ENCODE data around the gene EPHB1.

Gene EPHB1

GRCh38 chr3:134877788-134878187 lies 82.7 kb downstream of the EPHB1 start:
- H3K4me3 Mint-ChIP-seq: no peak overlapping the region

GRCh38 chr3:134879990-134880389 lies 84.9 kb downstream of the EPHB1 start:
- intact Hi-C loops (cut with micrococcal nuclease): no loop called here
- Mint-ChIP-seq H3K27me3 (no peaks in the 10 kb centered on the region), H3K4me3 (no peak overlapping the region), H3K4me1 (ENCODE audit: low read depth) (no peaks in the 10 kb centered on the region), H3K36me3 (ENCODE audit: low read depth) (no peaks in the 10 kb centered on the region), H3K27ac (no peak overlapping the region), H3K9me3 (no peaks in the 10 kb centered on the region)

More at GRCh38 chr3:134877788-134878187, 82.7 kb downstream of the EPHB1 start:
- Mint-ChIP-seq H3K36me3 (ENCODE audit: low read depth) (no peaks in the 10 kb centered on the region), H3K9me3 (no peaks in the 10 kb centered on the region), H3K27me3 (no peaks in the 10 kb centered on the region), H3K27ac (no peak overlapping the region), H3K4me1 (ENCODE audit: low read depth) (no peaks in the 10 kb centered on the region)
- intact Hi-C loops (cut with micrococcal nuclease): no loop called here

GRCh38 chr3:134880431-134880830 lies 85.4 kb downstream of the EPHB1 start:
- no peak overlapping the region for H3K27ac Mint-ChIP-seq
- no peaks in the 10 kb centered on the region for H3K36me3 Mint-ChIP-seq (ENCODE audit: low read depth)
- no peak overlapping the region for H3K4me3 Mint-ChIP-seq
- intact Hi-C loops (cut with micrococcal nuclease): no loop called here
- H3K4me1 Mint-ChIP-seq (ENCODE audit: low read depth): no peaks in the 10 kb centered on the region
- no peaks in the 10 kb centered on the region for H3K9me3 Mint-ChIP-seq
- no peaks in the 10 kb centered on the region for H3K27me3 Mint-ChIP-seq

GRCh38 chr3:134881305-134881704 lies 86.2 kb downstream of the EPHB1 start:
- H3K36me3 Mint-ChIP-seq (ENCODE audit: low read depth): no peaks in the 10 kb centered on the region
- H3K27ac Mint-ChIP-seq: no peak overlapping the region
- no peaks in the 10 kb centered on the region for H3K27me3 Mint-ChIP-seq
- intact Hi-C loops (cut with micrococcal nuclease): no loop called here
- no peaks in the 10 kb centered on the region for H3K9me3 Mint-ChIP-seq
- H3K4me1 Mint-ChIP-seq (ENCODE audit: low read depth): peaks cover 6% of the 10 kb centered on the region
- H3K4me3 Mint-ChIP-seq: no peak overlapping the region

GRCh38 chr3:134883697-134884385 lies 88.8 kb downstream of the EPHB1 start:
- Mint-ChIP-seq H3K4me3 (no peak overlapping the region), H3K4me1 (ENCODE audit: low read depth) (peaks cover 6% of the 10 kb centered on the region), H3K27ac (no peak overlapping the region), H3K9me3 (no peaks in the 10 kb centered on the region), H3K36me3 (ENCODE audit: low read depth) (no peaks in the 10 kb centered on the region), H3K27me3 (no peaks in the 10 kb centered on the region)
- intact Hi-C loops (cut with micrococcal nuclease): no loop called here

- peaks cover 5% of the 10 kb centered on the region for H3K9me3 Mint-ChIP-seq
- H3K4me1 Mint-ChIP-seq (ENCODE audit: low read depth): peaks cover 6% of the 10 kb centered on the region
- intact Hi-C loops (cut with micrococcal nuclease): no loop called here
Measured at GRCh38 chr3:134885877-134886621, 91.0 kb downstream of the EPHB1 start.

GRCh38 chr3:134886991-134887390 lies 91.9 kb downstream of the EPHB1 start:
- peaks cover 9% of the 10 kb centered on the region for H3K9me3 Mint-ChIP-seq
- intact Hi-C loops (cut with micrococcal nuclease): no loop called here
- no peak overlapping the region for H3K27ac Mint-ChIP-seq
- H3K27me3 Mint-ChIP-seq: no peaks in the 10 kb centered on the region
- peaks cover 6% of the 10 kb centered on the region for H3K4me1 Mint-ChIP-seq (ENCODE audit: low read depth)
- H3K36me3 Mint-ChIP-seq (ENCODE audit: low read depth): no peaks in the 10 kb centered on the region
- no peak overlapping the region for H3K4me3 Mint-ChIP-seq

More at GRCh38 chr3:134885877-134886621, 91.0 kb downstream of the EPHB1 start:
- Mint-ChIP-seq H3K36me3 (ENCODE audit: low read depth) (no peaks in the 10 kb centered on the region), H3K27ac (no peak overlapping the region), H3K4me3 (no peak overlapping the region), H3K27me3 (no peaks in the 10 kb centered on the region)

GRCh38 chr3:134887536-134887935 lies 92.5 kb downstream of the EPHB1 start:
- Mint-ChIP-seq H3K4me3 (no peak overlapping the region), H3K27me3 (no peaks in the 10 kb centered on the region), H3K4me1 (ENCODE audit: low read depth) (peaks cover 6% of the 10 kb centered on the region), H3K27ac (no peak overlapping the region), H3K36me3 (ENCODE audit: low read depth) (no peaks in the 10 kb centered on the region), H3K9me3 (peaks cover 9% of the 10 kb centered on the region)
- intact Hi-C loops (cut with micrococcal nuclease): no loop called here

GRCh38 chr3:134892326-134892725 lies 97.3 kb downstream of the EPHB1 start:
- no peaks in the 10 kb centered on the region for H3K36me3 Mint-ChIP-seq (ENCODE audit: low read depth)
- intact Hi-C loops (cut with micrococcal nuclease): no loop called here
- no peaks in the 10 kb centered on the region for H3K4me1 Mint-ChIP-seq (ENCODE audit: low read depth)
- no peak overlapping the region for H3K27ac Mint-ChIP-seq
- no peaks in the 10 kb centered on the region for H3K27me3 Mint-ChIP-seq
- no peak overlapping the region for H3K4me3 Mint-ChIP-seq
- peaks cover 9% of the 10 kb centered on the region for H3K9me3 Mint-ChIP-seq

GRCh38 chr3:134892761-134893160 lies 97.7 kb downstream of the EPHB1 start:
- Mint-ChIP-seq H3K4me1 (ENCODE audit: low read depth) (no peaks in the 10 kb centered on the region), H3K9me3 (peaks cover 9% of the 10 kb centered on the region), H3K27ac (no peak overlapping the region), H3K4me3 (no peak overlapping the region), H3K27me3 (no peaks in the 10 kb centered on the region), H3K36me3 (ENCODE audit: low read depth) (no peaks in the 10 kb centered on the region)
- intact Hi-C loops (cut with micrococcal nuclease): no loop called here

GRCh38 chr3:134894533-134894932 lies 99.5 kb downstream of the EPHB1 start:
- Mint-ChIP-seq H3K4me1 (ENCODE audit: low read depth) (no peaks in the 10 kb centered on the region), H3K27me3 (no peaks in the 10 kb centered on the region), H3K9me3 (peaks cover 9% of the 10 kb centered on the region), H3K4me3 (no peak overlapping the region), H3K27ac (no peak overlapping the region), H3K36me3 (ENCODE audit: low read depth) (no peaks in the 10 kb centered on the region)
- intact Hi-C loops (cut with micrococcal nuclease): no loop called here

- Mint-ChIP-seq H3K4me3 (no peak overlapping the region), H3K27ac (no peak overlapping the region), H3K9me3 (peaks cover 9% of the 10 kb centered on the region), H3K27me3 (no peaks in the 10 kb centered on the region), H3K36me3 (ENCODE audit: low read depth) (no peaks in the 10 kb centered on the region), H3K4me1 (ENCODE audit: low read depth) (no peaks in the 10 kb centered on the region)
- intact Hi-C loops (cut with micrococcal nuclease): no loop called here
Measured at GRCh38 chr3:134895181-134895580, 100.1 kb downstream of the EPHB1 start.

- H3K9me3 Mint-ChIP-seq: peaks cover 3% of the 10 kb centered on the region
- H3K27ac Mint-ChIP-seq: no peak overlapping the region
- no peaks in the 10 kb centered on the region for H3K36me3 Mint-ChIP-seq (ENCODE audit: low read depth)
- no peak overlapping the region for H3K4me3 Mint-ChIP-seq
- intact Hi-C loops (cut with micrococcal nuclease): no loop called here
- H3K27me3 Mint-ChIP-seq: no peaks in the 10 kb centered on the region
- H3K4me1 Mint-ChIP-seq (ENCODE audit: low read depth): no peaks in the 10 kb centered on the region
Measured at GRCh38 chr3:134896141-134896540, 101.1 kb downstream of the EPHB1 start.

- no peaks in the 10 kb centered on the region for H3K36me3 Mint-ChIP-seq (ENCODE audit: low read depth)
- H3K4me1 Mint-ChIP-seq (ENCODE audit: low read depth): no peaks in the 10 kb centered on the region
- no peaks in the 10 kb centered on the region for H3K9me3 Mint-ChIP-seq
- peaks cover 3% of the 10 kb centered on the region for H3K27me3 Mint-ChIP-seq
- no peak overlapping the region for H3K27ac Mint-ChIP-seq
- intact Hi-C loops (cut with micrococcal nuclease): no loop called here
- H3K4me3 Mint-ChIP-seq: no peak overlapping the region
Measured at GRCh38 chr3:134896696-134897095, 101.6 kb downstream of the EPHB1 start.

Measured in dendritic cell treated with granulocyte-macrophage colony-stimulating factor and Interleukin-4, amounts not matched to agents 40 ng/mL and 50 ng/mL, for 4 days (primary cell).